Lower lobe of right lung (tissue), 2 donors: Measurements from ENCODE around the gene SRM. TPM values are rescaled to one million over a fixed set of nuclear protein-coding genes. Genes with fewer than 3 reads are reported as not detected.
"Not testable (repeated sequence)": the region's sequence is repeated elsewhere in the genome, so short reads cannot be mapped to it uniquely, and the experiment has no call there.

Source experiments
- ATAC-seq, 2 donors: fragments of 200-7000 bp; cut with Tn5 transposase; one replicate each; pipeline ENCODE4 v1.9.1; 2020 to 2022; ENCODE audit warnings: mild to moderate bottlenecking in 2 of 2, moderate library complexity in 2 of 2
- DNase-seq: peaks from one replicate; pipeline ENCODE4 v3.0.0-alpha.2; 2020
- H3K27ac ChIP-seq: fragments of 200-600 bp; one replicate; pipeline ENCODE4 v1.8.0; 2022
- H3K27me3 ChIP-seq: fragments of 200-600 bp; one replicate; pipeline ENCODE4 v1.8.0; 2022; ENCODE audit warnings: low read depth
- H3K36me3 ChIP-seq: fragments of 200-600 bp; one replicate; pipeline ENCODE4 v1.8.0; 2022; ENCODE audit warnings: mild to moderate bottlenecking
- H3K4me1 ChIP-seq: fragments of 200-600 bp; one replicate; pipeline ENCODE4 v1.8.0; 2022
- H3K4me3 ChIP-seq: fragments of 200-600 bp; one replicate; pipeline ENCODE4 v1.8.0; 2022; ENCODE audit warnings: mild to moderate bottlenecking
- H3K9me3 ChIP-seq: fragments of 200-600 bp; one replicate; pipeline ENCODE4 v1.8.0; 2022
- intact Hi-C: fragments of 100-400 bp; cut with DNase I; formaldehyde crosslinking; loops from one replicate; pipeline ENCODE4 v1.11.0; 2022
- total RNA-seq: library from RNA; stranded (reverse); fragmentation: NEBNext Ultra II Directional; extraction: Animal tissue kit (Norgen Biotek cat#: 25700); gene quantifications from one replicate; pipeline ENCODE4 v1.2.1, GENCODE V29; 2021
- TF ChIP-seq, protein P1 (sequence below): fragments of 200-600 bp; IDR thresholded peaks from one replicate; pipeline ENCODE4 v1.8.0; 2022; ENCODE audit warnings: antibody characterized with exemption, mild to moderate bottlenecking
- donor health status: DM: no; HTN: yes; CAD: no; lungs with severe emphysema.

The SRM gene
- total RNA-seq, 1 donor from 2014 or later, result 38.7 TPM

GRCh38 chr1:11024874-11025203 is 35.0 kb downstream of the SRM start:
- Histone ChIP-seq H3K36me3 (peaks cover 87% of the 10 kb centered on the region), H3K27ac (no peak overlapping the region), H3K9me3 (no peaks in the 10 kb centered on the region), H3K4me1 (no peaks in the 10 kb centered on the region), H3K27me3 (no peaks in the 10 kb centered on the region), H3K4me3 (no peak overlapping the region)
- intact Hi-C loops, result no loop called here
- ATAC-seq, result no peak
- TF ChIP-seq, protein P1, sequence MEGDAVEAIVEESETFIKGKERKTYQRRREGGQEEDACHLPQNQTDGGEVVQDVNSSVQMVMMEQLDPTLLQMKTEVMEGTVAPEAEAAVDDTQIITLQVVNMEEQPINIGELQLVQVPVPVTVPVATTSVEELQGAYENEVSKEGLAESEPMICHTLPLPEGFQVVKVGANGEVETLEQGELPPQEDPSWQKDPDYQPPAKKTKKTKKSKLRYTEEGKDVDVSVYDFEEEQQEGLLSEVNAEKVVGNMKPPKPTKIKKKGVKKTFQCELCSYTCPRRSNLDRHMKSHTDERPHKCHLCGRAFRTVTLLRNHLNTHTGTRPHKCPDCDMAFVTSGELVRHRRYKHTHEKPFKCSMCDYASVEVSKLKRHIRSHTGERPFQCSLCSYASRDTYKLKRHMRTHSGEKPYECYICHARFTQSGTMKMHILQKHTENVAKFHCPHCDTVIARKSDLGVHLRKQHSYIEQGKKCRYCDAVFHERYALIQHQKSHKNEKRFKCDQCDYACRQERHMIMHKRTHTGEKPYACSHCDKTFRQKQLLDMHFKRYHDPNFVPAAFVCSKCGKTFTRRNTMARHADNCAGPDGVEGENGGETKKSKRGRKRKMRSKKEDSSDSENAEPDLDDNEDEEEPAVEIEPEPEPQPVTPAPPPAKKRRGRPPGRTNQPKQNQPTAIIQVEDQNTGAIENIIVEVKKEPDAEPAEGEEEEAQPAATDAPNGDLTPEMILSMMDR, result no peak
- DNase-seq, result no peak

GRCh38 chr1:11024154-11024873 is 35.5 kb downstream of the SRM start:
- intact Hi-C loops, result no loop called here
- H3K36me3 ChIP-seq, result peaks cover 89% of the 10 kb centered on the region

GRCh38 chr1:11023201-11023600 is 36.6 kb downstream of the SRM start:
- Histone ChIP-seq H3K27me3 (no peaks in the 10 kb centered on the region), H3K36me3 (peaks cover 100% of the 10 kb centered on the region), H3K27ac (no peak overlapping the region), H3K4me3 (no peak overlapping the region), H3K9me3 (no peaks in the 10 kb centered on the region), H3K4me1 (no peaks in the 10 kb centered on the region)
- DNase-seq (no peak), ATAC-seq (no peak)
- intact Hi-C loops, result no loop called here
- TF ChIP-seq, protein P1, result no peak

More at GRCh38 chr1:11024154-11024873, 35.5 kb downstream of the SRM start:
- no peak overlapping the region for H3K27ac ChIP-seq
- no peaks in the 10 kb centered on the region for H3K4me1 ChIP-seq
- H3K4me3 ChIP-seq, result no peak overlapping the region
- ATAC-seq, result no peak
- TF ChIP-seq, protein P1, result no peak
- H3K9me3 ChIP-seq, result no peaks in the 10 kb centered on the region
- H3K27me3 ChIP-seq, result no peaks in the 10 kb centered on the region
- DNase-seq, result no peak

DNA sequence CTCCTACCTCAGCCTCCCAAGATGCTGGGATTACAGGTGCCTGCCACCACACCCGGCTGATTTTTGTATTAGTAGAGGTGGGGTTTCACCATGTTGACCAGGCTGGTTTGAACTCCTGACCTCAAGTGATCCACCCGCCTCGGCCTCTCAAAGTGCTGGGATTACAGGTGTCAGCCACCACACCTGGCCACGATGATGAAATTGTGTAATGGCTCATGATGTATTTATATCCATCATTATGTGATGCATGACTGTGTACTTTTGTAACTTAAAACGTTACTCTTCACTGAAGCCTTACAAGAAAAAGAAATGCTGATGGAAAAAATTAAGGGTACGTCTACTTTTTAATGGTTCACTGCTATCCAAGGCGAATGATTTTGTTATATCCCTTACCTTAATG is 39.8 kb downstream of the SRM start:
- intact Hi-C loops, result no loop called here
- Histone ChIP-seq H3K9me3 (no peaks in the 10 kb centered on the region), H3K27me3 (no peaks in the 10 kb centered on the region), H3K27ac (no peak overlapping the region), H3K36me3 (peaks cover 100% of the 10 kb centered on the region), H3K4me3 (no peak overlapping the region), H3K4me1 (peaks cover 23% of the 10 kb centered on the region)
- TF ChIP-seq, protein P1, result no peak
- ATAC-seq (no peak), DNase-seq (no peak)

- H3K36me3 ChIP-seq, result peaks cover 100% of the 10 kb centered on the region
- ATAC-seq, H3K27me3 ChIP-seq, intact Hi-C loops, DNase-seq, H3K4me3 ChIP-seq, H3K9me3 ChIP-seq, H3K27ac ChIP-seq: not testable (repeated sequence)
- peaks cover 29% of the 10 kb centered on the region for H3K4me1 ChIP-seq
These were observed 40.5 kb downstream of the SRM start for GRCh38 chr1:11019358-11019757.

DNA sequence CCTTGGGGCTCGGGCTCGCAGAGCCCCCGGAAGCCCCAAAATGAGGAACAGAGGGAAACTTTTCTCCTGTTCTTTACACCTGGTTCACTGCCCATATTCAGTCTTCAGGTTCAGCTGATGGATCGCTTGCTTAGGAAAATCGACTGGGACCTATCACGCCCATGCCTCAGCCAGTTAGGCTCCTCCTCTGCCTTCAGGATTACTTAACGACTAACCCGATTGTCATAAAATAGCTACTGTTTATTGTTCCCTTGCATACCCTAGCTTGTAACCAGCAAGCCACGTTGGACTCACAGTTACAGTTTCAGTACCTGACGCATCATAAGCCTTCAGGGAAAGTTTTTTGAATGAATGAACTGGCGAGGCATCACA is 46.7 kb downstream of the SRM start:
- H3K27me3 ChIP-seq, result no peaks in the 10 kb centered on the region
- H3K4me1 ChIP-seq, result peaks cover 49% of the 10 kb centered on the region
- H3K36me3 ChIP-seq, result peaks cover 47% of the 10 kb centered on the region
- H3K4me3 ChIP-seq, result peak overlapping the region; percentile 100
- ATAC-seq, result peak in 1 of 2 donors; percentile 4
- H3K9me3 ChIP-seq, result no peaks in the 10 kb centered on the region
- TF ChIP-seq, protein P1, result no peak
- DNase-seq, result no peak
- intact Hi-C loops, result no loop called here
- peak overlapping the region; percentile 98 for H3K27ac ChIP-seq
